Non-pigmented ciliary epithelial cell (primary cell): ENCODE data around the gene DOLPP1.

Source experiments
- DNase-seq: peaks from one replicate; pipeline ENCODE4 v3.0.0-alpha.2; 2010; ENCODE audit warnings: low read depth

The DOLPP1 gene

DNA sequence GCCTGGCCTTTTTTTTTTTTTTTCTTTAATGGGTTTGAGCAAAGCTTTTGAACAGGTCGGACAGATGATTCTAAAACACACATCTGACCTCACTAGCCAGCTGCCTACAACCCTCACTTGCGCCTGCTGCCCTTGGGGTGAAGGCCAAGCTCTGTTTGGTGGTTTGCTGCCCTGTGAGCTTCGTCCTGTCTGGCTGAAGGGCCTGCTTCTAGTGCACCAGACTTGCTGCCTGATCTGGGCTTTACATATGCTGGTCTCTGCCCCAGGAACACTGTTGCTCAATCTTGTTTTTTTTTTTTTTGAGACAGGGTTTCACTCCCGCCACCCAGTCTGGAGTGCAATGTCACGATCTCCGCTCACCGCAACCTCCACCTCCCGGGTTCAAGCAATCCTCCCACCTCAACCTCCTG lies 16.4 kb upstream of the DOLPP1 start:
- no peak for DNase-seq

DNA sequence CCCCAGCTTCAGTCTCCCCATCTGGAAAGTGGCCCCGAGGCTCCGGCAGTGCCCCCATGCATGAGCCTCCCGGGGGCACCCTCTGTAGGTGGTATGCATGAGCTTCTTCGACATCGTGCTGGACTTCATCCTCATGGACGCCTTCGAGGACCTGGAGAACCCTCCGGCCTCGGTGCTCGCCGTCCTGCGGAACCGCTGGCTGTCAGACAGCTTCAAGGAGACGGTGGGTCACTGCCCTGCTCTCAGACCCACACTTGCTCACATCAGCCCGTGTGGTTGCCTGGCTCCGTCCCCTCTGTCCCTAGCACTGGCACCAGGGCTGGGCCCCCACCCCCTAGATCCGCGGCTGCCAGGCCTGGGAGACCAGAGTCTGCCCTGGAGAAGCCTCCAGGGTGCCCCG lies 12.8 kb upstream of the DOLPP1 start:
- DNase-seq: no peak

DNA sequence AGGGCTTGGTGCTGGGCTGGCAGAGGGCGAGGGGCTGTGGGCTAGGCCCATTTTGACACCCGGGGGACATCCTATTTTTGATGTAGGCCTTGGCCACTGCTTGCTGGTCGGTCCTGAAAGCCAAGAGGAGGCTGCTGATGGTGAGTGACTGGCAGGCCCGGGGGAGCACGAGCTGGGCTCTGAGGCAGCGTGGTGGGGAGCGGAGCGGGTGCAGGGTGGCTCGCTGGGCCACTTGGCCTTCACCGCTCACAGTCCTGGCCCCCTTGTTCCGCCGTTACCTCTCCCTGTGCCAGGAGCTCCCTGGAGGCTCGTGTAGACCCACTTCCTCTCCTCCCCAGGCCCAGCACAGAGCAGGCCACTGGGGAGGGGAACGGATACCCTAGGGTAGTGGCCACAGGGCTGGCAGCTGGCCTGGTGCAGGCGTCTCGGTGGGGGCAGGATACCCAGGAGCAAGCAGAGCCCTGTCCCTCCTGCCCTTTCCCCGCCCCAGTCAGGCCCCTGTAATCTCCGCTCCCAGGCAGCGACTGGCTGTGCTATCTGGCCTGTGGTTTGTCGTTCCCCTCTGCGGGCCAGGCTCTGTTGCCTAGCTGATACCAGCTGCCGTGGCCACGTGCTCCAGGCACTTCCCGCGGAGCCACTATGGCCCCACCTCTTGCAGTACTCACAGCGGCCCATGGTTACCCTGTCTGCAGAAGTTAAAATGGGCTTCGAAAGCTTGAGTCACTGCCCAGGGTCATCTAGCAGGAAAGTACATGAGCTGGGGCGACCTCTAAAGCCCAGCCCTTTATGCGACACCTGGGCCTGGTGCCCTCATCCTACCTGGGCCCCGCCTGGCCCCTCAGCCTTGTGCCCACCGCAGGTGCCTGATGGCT lies 11.7 kb upstream of the DOLPP1 start:
- no peak for DNase-seq

DNA sequence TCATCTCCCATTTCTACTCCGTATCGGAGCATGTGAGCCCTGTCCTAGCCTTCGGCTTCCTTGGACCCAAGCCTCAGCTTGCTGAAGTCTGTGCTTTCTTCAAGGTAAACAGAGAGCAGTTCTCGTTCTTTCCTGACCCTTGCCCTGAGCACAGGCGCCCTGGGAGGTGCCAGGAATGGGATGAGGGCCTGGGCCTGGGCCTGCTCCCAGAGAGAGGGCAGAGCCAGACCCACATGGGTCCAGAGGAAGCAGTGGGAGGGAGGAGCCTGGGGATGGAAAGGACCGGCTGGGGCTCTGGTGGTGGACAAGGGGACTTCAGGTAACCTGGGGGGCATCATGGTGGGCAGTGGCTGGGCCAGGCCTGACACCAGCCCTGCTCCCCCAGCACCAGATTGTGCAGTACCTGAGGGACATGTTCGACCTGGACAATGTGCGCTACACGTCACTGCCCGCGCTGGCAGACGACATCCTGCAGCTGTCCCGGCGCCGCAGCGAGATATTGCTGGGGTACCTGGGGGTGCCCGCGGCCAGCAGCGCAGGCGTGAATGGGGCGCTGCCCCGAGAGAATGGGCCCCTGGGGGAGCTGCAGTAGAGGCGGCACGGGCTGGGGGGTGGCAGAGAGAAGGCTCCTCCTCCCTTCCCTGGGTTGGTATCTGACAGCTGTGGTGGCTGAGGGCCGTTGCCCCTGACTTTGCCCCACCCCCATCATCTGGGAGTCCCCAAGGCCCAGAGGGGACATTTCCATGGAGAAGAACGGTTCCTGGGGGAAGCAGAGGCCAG lies 10.9 kb upstream of the DOLPP1 start:
- DNase-seq: no peak

DNA sequence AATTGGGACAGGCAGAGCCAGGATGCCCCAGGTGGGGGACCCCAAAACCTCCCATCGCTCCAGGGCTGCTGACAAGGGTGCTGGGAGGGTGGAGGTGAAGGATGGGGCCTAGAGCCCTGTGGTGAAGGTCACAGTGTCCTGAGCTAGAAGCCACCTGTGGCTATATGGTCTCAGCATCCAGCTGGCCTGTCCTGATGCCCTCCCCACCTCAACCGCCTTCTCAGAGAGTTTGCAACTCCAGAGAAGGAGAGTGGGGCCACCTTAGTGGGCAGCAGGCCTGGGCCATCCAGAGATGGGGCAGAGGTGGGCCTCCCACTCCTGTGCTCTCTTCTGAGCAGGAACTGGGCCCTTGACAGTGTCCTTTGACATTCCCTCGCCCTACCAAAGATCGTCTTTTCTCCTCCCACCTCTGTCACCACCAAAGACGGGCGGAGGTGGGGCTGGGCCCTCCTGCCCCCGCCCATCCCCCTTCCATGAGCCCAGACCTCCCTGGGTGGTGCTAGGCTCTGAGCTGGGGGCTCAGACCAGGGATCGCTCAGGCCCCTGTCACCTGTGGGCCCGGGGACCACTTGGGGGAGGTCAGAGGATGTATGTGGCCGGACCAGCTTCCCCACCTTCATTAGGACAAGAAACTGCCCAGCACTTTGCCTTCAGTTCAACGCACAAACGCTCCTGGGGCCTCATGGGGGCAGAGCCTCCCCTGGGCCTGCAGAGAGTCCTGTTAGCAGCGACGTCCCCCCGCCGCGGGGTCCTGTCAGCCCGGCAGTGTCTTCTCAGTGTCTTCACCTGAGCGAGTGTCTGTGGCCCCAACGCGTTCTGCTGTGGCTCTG lies 10.0 kb upstream of the DOLPP1 start:
- DNase-seq: no peak

DNA sequence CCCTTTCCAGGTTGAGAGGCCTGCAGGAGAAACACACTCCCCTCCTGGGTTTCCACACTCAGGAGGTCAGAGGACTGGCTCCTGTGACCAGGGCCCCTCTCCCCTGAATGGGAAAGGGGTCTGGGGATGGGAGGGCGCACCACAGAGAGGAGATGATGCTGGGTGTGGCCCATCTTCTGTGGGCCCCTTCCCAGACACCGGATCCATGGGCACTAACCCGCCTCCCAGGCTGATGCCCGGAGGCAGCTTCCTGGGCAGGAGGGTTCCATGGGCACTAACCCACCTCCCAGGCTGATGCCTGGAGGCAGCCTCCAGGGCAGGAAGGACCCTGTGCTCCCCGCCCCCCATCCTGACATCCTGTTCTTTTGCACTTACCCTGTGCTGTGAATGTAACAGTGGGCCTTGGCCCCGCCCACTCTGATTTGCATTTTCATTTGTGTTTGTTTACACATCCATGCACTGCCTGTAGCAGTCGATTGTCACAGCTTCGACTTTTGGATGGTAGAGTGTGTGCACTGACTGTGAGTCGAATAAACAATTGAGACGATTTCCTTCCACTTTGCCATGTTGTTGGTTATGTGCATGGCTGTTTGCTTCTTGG lies 9.3 kb upstream of the DOLPP1 start:
- DNase-seq: no peak

DNA sequence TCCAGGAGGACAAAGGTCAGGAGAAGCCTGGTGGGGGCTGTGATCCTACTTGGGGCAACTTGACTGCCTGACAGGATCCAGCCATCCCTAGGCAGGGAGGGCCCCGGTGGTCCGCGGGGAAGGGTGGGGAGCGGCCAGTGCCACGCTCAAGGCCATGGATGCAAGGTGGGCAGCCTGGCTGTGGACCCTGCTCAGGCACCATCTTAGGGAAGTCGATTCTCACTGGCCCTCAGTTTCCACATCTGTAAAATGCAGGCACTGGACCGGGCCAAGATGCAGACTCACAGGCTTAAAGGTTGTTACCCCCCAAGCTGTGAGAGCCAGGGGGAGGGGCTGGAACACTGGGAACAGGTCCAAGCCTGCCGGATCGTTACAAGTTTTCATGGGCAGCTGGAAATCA lies 8.7 kb upstream of the DOLPP1 start:
- no peak for DNase-seq

DNA sequence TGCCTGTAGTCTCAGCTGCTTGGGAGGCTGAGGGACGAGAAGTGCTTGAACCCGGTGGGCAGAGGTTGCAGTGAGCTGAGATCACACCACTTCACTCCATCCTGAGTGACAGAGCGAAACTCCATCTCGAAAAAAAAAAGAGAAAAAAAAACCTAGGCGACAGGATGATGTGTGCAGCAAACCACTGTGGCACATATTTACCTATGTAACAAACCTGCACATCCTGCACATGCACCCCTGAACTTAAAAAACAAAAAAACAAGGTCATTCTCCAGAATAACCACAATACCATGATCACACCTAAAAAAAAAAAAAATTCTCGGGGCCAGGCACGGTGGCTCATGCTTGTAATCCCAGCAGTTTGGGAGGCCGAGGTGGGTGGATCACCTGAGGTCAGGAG lies 7.5 kb upstream of the DOLPP1 start:
- DNase-seq: no peak

DNA sequence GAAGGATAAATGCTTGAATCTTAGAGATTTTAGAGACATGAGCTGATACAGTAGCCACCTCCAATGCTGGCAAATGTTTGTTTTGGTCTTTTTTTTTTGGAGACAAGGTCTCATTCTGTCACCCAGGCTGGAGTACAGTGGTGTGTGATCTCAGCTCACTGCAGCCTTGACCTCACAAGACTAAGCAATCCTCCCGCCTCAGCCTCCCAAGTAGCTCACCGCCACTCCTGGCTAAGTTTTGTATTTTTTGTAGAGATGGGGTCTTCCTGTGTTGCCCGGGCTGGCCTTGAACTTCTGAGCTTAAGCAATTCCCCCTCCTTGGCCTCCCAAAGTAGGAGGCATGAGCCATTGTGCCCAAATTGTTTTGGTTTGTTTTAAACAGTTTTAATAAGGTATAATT lies 6.8 kb upstream of the DOLPP1 start:
- no peak for DNase-seq

DNA sequence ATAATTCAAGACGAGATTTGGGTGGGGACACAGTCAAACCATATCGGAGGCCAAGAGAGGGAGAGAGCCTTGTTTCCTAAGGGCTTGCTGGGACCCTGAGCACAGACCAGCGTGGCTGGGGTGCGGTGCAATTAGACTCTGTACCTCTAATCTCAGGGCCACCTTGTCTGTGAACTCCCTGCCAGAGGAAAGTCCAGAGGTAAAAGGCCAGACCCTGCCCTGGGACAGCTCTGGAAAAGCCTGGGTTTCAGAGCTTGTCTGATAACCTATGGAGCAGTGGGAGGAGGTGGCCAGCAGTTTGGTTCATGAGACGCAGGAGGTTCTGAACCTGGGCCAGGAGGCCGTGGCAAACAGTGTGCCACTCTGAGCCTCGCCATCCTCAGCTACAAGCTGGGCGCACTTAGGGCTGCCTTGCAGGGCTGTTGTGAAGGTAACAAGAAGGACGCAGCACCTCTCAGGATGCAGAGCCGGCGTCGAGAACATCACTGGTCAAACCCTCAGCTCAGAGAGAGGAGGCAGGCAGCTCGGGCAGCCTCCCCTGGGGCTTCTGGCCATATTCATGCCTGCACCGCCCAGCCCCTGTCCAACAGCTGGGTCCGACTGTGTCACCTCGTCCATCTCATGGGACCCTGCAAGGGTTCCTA lies 4.8 kb upstream of the DOLPP1 start:
- DNase-seq: no peak

DNA sequence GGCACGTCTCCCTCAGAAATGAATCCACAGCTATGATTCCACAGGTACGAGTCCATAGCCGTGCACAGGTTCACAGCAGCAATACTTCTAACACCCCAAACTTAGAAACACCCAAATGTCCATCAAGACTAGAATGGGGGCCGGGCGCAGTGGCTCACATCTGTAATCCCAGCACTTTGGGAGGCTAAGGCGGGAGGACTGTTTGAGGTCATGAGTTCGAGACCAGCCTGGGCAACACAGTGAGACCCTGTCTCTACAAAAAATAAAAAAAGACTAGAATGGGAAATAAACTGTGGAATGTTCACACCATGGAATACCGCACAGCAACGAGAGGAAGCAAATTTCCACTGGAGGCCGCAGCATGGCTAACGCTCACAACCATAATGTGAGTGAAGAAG lies 4.3 kb upstream of the DOLPP1 start:
- DNase-seq: no peak

DNA sequence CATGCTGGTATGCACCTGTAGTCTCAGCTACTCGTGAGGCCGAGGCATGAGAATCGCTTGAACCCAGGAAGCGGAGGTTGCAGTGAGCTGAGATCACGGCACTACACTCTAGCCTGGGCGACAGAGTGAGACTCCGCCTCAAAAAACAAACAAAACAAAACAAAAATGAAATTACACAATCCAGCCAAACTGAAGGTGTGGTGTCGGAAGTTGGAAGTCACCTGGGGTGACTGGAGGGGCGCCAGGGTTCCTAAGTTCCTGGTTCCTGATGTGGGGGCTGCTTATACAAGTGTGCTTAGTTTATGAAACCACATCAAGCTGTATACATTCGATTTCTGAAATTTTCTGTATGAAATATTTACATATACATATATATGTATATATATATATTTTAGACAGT lies 3.7 kb upstream of the DOLPP1 start:
- no peak for DNase-seq

DNA sequence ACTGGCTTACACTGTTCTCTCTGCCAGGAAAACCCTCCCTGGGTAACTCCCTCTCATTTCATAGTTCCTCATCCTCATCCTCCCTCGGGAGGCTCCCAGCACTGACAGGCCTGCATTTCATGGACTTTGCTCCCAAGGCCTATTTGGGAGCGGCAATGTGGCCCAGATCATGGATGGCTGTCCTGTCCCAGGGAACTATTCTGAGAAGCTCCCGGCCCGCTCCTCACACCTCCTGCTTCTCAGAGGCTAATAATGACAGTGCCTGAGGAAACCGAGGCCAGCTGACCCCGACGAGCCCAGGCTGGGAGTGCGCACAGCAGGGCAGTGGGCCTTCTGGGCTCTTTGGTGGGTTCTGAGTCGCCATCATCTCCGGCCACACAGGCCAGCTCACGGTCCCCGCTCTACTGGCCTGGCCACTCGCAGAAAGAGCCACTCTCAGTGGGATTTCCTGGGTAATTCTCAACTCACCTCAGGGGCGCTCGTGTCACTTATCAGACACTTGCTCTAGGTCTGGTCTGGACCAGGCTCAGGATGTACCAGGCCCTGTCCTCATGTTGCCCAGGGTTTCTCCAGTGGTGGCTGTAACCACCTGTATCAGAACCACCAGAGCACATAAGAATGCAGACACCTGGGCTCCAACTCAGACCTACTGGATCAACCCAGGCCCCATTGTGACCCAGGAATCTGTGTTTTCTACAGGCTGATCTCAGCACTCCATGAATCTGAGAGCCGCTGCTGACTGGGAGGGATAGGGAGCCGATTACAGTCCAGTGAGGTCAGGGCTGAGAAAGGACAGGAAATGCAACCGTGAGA lies 2.0 kb upstream of the DOLPP1 start:
- no peak for DNase-seq

DNA sequence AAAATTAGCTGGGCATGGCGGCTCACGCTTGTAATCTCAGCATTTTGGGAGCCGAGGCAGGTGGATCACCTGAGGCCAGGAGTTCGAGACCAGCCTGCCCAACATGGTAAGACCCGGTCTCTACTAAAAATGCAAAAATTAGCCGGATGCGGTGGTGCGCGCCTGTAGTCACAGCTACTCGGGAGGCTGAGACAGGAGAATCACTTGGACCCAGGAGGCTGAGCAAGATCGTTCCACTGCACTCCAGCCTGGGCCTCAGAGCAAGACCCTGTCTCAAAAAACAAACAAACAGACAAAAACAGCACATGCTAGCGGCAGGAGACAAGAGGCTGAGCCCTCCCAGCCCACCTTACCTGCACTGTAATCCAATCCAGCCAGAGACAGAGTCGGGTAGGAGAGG lies 1.1 kb upstream of the DOLPP1 start:
- no peak for DNase-seq

DNA sequence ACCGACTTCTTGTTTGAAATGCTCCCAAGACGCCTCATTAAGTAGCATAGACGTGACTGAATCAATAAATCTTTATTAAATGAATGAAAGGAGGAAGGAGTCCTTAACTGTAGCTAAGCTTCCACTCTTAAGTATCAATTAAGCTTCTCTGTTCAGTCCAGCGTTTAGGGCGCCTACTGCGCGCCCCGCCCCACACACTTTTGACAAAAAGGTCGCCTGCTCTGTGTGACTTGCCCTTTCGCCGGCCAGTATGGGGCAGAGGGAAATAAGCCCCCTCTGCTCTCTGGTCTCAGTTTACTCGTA lies 662 bp upstream of the DOLPP1 start:
- DNase-seq: no peak

DNA sequence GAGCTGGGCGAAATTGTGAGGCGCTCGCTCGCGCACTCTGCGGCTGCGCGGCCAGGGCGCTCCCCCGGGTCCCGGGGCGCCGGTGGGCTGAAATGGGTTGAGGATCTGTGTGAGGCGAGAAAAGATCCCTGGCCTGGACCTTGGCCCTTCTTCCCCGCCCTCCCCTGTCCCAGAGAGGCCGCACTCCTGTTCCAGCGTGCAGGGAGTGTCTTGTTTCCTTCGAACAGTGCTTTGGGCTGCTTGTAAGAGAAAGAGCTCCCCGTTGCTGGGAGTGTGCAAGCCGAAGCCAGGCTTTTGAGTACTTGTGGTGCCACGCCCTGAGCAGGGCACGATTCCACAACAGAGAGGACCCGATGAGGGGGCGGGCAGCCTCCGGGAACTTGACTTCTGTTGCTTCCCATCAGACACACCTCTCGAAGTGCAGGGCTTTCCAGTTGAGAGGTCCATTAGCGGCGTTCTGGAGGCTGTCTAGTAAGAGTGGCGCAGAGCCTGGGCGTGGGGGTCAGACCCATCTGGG lies 535 bp downstream of the DOLPP1 start:
- DNase-seq: no peak

DNA sequence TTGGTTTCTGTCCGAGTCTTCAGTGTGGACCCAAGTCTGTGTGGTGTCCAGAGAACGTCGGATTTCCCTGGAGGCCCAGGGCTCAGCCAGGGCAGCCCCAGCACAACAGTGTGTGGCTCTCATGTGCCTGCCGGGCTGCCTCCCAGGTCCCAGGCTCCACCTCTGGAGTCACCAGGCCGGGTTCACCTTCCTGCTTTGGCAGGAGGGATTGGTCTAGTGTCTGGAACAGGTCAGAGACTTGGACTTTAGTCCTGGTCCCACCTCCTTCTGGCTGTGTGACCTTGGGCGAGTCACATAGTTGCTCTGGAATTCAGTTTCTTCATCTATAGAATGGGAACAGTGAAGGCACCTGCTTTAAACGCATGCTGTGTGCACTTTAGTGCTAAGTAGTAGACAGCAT lies 3.2 kb downstream of the DOLPP1 start:
- no peak for DNase-seq

DNA sequence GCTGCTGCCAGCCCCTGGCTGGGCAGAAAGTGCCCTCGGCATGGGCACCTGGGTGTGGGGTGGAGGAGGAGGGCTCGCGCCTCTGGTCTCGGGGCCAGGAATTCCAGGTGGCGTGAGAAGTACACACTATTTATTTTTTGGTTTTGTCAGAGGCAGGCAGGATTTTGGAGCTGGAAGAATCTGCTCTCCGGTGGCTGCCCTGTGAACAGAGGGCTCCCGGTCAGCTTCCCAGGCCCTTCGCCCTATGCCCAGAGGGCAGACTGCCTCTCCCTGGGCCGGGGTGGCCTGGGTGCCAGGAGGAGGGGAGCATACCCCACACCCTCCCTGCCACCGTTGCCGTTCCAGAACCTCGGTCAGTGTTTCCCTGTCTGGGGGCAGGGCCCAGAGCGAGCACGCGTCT lies 8.3 kb downstream of the DOLPP1 start:
- no peak for DNase-seq

DNA sequence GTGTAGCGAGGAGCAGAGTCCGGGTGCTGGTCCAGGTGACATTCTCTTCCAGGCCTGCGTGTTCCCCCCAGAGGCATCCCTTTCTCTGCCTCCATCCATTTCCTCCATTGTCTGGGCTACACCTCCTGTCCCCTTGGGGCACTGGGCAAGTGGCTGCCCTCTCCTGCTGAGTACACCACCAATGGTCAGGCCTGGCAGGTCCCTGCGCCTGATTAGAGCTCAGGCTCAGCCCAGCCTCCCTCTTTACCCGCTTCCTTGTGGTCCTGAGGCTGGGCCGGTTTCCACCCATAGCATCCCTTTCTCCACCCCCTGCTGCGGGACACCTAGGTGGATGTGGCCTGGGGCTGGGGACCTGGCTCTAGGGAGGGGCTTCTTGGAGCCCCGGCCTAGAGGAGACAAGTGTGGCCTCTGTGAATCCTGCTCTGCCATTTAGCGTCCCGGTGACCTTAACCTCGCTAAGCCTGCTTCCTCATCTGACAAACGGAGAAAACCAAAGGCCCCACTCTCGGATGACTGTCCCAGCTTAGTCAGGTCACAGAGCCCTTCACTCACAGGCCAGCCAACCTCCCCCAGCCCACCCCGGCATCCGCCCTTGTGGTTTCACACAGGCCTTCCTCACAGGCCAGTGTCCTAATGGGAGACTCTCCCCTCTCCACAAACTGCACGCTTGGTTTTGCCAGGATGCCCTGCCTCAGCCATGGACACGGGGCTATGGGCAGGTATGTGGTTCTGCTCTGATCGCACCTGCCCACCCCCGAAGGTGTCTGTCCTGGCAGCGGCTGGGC lies 12.9 kb downstream of the DOLPP1 start:
- no peak for DNase-seq
